GM13976 (cell line): ENCODE results near the gene MOB3A.

Experiments
- DNase-seq: peaks from one replicate; pipeline ENCODE4 v3.0.0; 2012; ENCODE audit warnings: low spot score
- CTCF ChIP-seq: IDR thresholded peaks from 2 replicates; pipeline ENCODE4 v1.5.1; 2012; ENCODE audit warnings: borderline replicate concordance, mild to moderate bottlenecking; ENCODE audit not compliant: insufficient read depth; ENCODE audit errors: extremely low read depth, missing control alignments, control extremely low read depth
- in situ Hi-C: fragments of 300-500 bp; cut with MboI; formaldehyde crosslinking; loops from one replicate; pipeline ENCODE4 v1.12.0; 2022; ENCODE audit warnings: low sequenced_read_pairs, mixed read lengths, inconsistent platforms; ENCODE audit not compliant: unreplicated experiment

Gene MOB3A

GRCh38 chr19:2123682-2124387 is 27.7 kb upstream of the MOB3A start:
- in situ Hi-C loops: no loop called here
- TF ChIP-seq CTCF: no peak
- no peak for DNase-seq

DNA sequence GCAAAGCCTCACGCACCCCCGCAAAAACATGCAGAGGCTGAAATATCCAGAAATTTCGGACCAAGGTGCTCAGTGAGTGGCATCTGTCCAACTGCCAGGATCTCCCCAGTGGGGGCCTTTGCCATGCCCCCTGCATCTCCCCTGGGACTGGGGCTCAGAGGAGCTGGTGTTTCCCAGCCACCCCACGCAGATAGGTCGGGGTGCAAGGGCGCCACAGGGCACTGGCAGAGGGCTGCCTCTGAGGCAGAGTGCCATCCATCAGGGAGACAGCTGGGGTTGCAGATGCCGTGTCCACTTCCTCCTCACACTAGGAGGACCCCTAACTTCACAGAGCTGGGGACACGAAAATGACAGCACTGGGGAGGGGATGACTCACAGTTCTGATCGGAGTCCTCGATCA is 26.9 kb upstream of the MOB3A start:
- no peak for DNase-seq
- TF ChIP-seq CTCF: no peak
- in situ Hi-C loops: no loop called here

DNA sequence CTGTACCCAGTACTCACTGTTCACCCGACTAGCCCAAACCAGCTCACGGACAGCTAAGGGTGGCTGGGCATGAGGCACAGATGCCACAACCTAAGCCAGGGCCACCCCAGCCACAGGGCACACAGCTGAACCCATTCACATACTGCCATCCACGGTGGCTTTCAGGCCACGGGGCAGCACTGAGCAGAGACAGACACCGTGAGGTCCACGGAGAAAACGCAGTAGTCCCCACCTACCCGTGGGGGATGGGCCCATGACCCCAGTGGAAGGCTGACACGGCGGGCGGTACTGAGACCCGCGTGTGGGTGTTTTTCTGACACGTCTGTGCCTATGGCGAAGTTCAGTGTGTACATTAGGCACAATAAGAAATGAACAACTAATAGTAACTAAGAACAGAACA is 26.1 kb upstream of the MOB3A start:
- DNase-seq: no peak
- TF ChIP-seq CTCF: no peak
- in situ Hi-C loops: no loop called here

GRCh38 chr19:2121416-2122051 is 25.4 kb upstream of the MOB3A start:
- no peak for TF ChIP-seq CTCF
- in situ Hi-C loops: no loop called here
- DNase-seq: no peak

- TF ChIP-seq CTCF: no peak
- no peak for DNase-seq
- in situ Hi-C loops: no loop called here
Observed at GRCh38 chr19:2120821-2121220, 24.7 kb upstream of the MOB3A start.

DNA sequence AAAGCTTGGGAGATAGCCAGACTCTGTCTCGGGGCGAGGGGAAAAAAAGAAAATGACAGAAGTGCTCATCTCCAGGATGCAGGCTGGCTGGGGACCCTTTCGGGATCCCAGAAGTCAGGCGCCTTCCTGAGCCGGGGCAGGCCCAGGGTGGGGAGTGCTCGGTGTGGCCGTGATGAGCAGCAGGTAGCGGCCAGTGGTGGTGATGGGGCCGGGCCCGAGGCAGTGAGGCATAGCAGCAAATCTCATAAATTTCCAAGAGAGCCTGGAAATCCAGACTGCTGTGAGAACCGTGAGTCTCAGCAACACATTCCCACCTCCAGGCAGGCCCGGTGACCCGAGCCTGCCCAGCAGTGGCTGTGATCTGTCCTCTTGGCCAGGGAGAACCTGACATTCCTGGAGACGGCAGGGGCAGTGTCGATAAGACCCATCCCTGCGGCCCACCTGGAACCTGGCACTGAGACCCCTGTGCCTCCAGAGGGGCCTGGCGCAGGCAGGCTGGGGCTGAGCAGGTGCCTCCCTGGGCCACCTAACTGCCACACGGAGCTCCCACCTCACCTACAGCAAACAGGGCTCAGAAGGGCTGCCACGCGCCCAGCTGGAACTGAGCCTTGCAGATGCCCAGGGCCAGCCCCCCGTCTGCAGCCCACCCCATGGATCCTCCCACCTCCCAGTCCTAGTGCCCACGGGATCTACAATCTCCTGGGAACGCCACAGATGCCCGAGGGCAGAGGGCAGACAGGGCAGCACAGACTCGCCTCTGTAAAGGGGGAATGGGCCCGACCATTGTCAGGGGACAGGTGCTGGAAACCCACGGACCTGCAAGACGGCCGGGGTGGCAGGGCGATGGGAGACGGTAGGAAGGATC is 24.0 kb upstream of the MOB3A start:
- no peak for TF ChIP-seq CTCF
- no peak for DNase-seq
- in situ Hi-C loops: no loop called here
